Calu3 (cell line): Measurements from ENCODE around the gene DTX3L. TPM values are rescaled to one million over a fixed set of nuclear protein-coding genes. Genes with fewer than 3 reads are reported as not detected.
A peak's percentile ranks its signal among the peaks of the same experiment; 100 is the strongest.

Experiments used
- BruUV-seq: library from RNA; stranded (reverse); fragments of 400-500 nt; replicated peaks from 2 replicates; lab custom pipeline; 2021; lab: Mats Ljungman, UMichigan
- CTCF ChIA-PET: fragments of 300-600 bp; sonication (Branson Sonifier 250); formaldehyde crosslinking; loops from one replicate; lab custom pipeline; 2022; ENCODE audit warnings: antibody characterized with exemption; lab: Charles Lee
- DNase-seq: peaks from one replicate; pipeline ENCODE4 v3.0.0; 2022
- H3K27ac Mint-ChIP-seq: one replicate; pipeline ENCODE4 v1.8.0; 2022; ENCODE audit warnings: mixed read lengths; ENCODE audit not compliant: unreplicated experiment
- H3K27me3 Mint-ChIP-seq: one replicate; pipeline ENCODE4 v1.8.0; 2022; ENCODE audit warnings: mixed read lengths; ENCODE audit not compliant: unreplicated experiment
- H3K36me3 Mint-ChIP-seq: one replicate; pipeline ENCODE4 v1.8.0; 2022; ENCODE audit warnings: mild to moderate bottlenecking, moderate library complexity, mixed read lengths; ENCODE audit not compliant: insufficient read depth, unreplicated experiment
- H3K4me1 Mint-ChIP-seq: one replicate; pipeline ENCODE4 v1.8.0; 2022; ENCODE audit warnings: mild to moderate bottlenecking, low read depth, mixed read lengths; ENCODE audit not compliant: unreplicated experiment
- H3K4me3 Mint-ChIP-seq: one replicate; pipeline ENCODE4 v1.8.0; 2022; ENCODE audit warnings: mild to moderate bottlenecking, low read depth, moderate library complexity, mixed read lengths; ENCODE audit not compliant: unreplicated experiment
- H3K9me3 Mint-ChIP-seq: one replicate; pipeline ENCODE4 v1.8.0; 2022; ENCODE audit warnings: low read depth, mixed read lengths; ENCODE audit not compliant: unreplicated experiment
- intact Hi-C: fragments of 100-400 bp; cut with micrococcal nuclease; formaldehyde crosslinking; loops from one replicate; pipeline ENCODE4 v1.10.0; 2022; ENCODE audit not compliant: unreplicated experiment
- total RNA-seq: library from RNA; stranded (reverse); gene quantifications from 2 replicates; pipeline ENCODE4 v1.2.3, GENCODE V29; 2022
- TF ChIP-seq, protein P1 (sequence below): fragments of 200-600 bp; IDR thresholded peaks from one replicate; pipeline ENCODE4 v1.8.0; 2022; ENCODE audit warnings: antibody characterized with exemption; ENCODE audit not compliant: unreplicated experiment

The DTX3L gene
- total RNA-seq, 1 experiment from 2014 or later = 73.9 TPM

DNA sequence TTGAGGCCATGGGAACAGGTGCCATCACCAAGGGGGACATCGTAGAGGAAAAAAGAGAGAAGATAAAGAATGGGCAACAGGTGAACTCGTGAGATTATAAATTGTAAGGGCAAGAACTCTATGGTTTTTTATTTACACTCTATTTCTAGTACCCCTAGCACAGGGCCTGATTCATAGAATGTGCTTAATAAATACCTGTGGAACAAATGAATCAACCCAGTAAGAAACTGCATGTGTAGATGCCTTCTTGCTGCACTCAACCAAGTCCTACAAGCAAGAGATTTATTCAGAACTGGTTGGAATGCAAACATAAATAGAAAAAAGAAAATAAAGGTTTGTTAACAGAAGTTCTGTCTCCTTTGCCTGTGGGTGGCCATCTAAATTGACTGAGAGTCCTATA is 30.7 kb upstream of the DTX3L start:
- CTCF ChIA-PET = interaction anchor here (0.6 to 1.1 kb wide), 2 partner anchors 19 to 589 kb away, joined by 3 to 4 read pairs; partner anchors contain the start of gene KPNA1
- peak overlapping the region; percentile 31 for H3K27ac Mint-ChIP-seq
- H3K4me1 Mint-ChIP-seq = peaks cover 14% of the 10 kb centered on the region
- BruUV-seq = no TSS peak
- no peak for DNase-seq
- no peak overlapping the region for H3K4me3 Mint-ChIP-seq
- H3K36me3 Mint-ChIP-seq = peaks cover 7% of the 10 kb centered on the region
- intact Hi-C loops = no loop called here
- no peaks in the 10 kb centered on the region for H3K9me3 Mint-ChIP-seq
- H3K27me3 Mint-ChIP-seq = no peaks in the 10 kb centered on the region
- TF ChIP-seq, protein P1, sequence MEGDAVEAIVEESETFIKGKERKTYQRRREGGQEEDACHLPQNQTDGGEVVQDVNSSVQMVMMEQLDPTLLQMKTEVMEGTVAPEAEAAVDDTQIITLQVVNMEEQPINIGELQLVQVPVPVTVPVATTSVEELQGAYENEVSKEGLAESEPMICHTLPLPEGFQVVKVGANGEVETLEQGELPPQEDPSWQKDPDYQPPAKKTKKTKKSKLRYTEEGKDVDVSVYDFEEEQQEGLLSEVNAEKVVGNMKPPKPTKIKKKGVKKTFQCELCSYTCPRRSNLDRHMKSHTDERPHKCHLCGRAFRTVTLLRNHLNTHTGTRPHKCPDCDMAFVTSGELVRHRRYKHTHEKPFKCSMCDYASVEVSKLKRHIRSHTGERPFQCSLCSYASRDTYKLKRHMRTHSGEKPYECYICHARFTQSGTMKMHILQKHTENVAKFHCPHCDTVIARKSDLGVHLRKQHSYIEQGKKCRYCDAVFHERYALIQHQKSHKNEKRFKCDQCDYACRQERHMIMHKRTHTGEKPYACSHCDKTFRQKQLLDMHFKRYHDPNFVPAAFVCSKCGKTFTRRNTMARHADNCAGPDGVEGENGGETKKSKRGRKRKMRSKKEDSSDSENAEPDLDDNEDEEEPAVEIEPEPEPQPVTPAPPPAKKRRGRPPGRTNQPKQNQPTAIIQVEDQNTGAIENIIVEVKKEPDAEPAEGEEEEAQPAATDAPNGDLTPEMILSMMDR = no peak

DNA sequence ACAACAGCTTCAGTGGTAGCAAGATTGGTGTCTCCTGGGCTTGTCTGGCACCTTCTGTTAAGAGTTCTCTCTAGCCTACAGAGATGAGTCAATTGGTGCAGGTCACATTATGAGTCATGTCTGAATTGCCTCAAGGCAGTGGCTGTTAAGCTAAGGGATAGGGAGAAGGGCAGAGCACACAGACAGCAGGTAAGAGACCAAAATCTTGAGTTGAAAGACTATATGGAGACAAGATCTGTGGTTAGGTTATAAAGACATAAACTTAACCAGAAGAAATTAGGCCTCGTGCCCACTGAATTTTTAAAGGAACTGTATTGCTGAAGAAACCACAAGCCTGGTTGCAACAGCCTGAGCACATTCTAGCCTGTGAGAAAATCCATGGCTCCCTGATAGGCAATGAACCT is 30.2 kb upstream of the DTX3L start:
- DNase-seq = peak; percentile 33
- no TSS peak for BruUV-seq
- CTCF ChIA-PET = interaction anchor here (0.6 to 1.1 kb wide), 2 partner anchors 19 to 589 kb away, joined by 3 to 4 read pairs; partner anchors contain the start of gene KPNA1
- Mint-ChIP-seq H3K4me1 (peaks cover 14% of the 10 kb centered on the region), H3K36me3 (peaks cover 7% of the 10 kb centered on the region), H3K4me3 (no peak overlapping the region), H3K27me3 (no peaks in the 10 kb centered on the region), H3K27ac (peak overlapping the region; percentile 31), H3K9me3 (no peaks in the 10 kb centered on the region)
- intact Hi-C loops = no loop called here
- TF ChIP-seq, protein P1 = no peak

DNA sequence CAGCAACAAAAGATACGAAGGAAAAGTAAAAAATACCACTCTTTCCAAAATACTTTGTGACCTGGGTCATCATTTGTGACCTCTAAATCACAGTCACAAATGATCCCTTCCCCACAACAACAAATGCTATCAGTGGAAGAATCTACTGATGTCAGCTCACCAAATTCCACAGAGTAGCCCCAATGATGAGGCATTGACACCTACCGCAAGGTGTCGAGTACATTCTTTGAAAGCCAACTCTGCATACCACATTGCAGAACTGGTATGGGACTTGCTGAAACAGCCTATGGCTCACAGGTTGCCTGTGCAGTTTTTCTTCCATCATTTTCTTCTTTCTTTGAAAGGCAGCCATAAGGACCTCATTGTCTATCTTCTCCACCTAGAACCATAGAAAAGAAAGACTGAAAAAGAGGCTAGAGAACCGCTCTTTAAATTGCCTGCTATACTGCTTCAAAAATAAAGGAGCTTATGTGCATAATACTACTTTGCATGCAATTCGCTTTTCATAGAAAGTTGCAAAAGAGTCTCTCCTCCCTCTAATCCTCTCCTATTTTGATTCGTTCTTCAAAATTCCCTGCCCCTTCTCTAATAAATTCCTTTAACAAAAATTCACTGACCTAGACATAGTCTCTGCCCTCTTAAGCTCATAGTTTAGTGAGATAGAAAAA is 28.0 kb upstream of the DTX3L start:
- CTCF ChIA-PET = no interaction called here
- TF ChIP-seq, protein P1 = no peak
- intact Hi-C loops = no loop called here
- DNase-seq = no peak
- no peaks in the 10 kb centered on the region for H3K9me3 Mint-ChIP-seq
- H3K27me3 Mint-ChIP-seq = no peaks in the 10 kb centered on the region
- no TSS peak for BruUV-seq
- peaks cover 14% of the 10 kb centered on the region for H3K4me1 Mint-ChIP-seq
- no peak overlapping the region for H3K4me3 Mint-ChIP-seq
- peaks cover 13% of the 10 kb centered on the region for H3K36me3 Mint-ChIP-seq
- H3K27ac Mint-ChIP-seq = no peak overlapping the region

DNA sequence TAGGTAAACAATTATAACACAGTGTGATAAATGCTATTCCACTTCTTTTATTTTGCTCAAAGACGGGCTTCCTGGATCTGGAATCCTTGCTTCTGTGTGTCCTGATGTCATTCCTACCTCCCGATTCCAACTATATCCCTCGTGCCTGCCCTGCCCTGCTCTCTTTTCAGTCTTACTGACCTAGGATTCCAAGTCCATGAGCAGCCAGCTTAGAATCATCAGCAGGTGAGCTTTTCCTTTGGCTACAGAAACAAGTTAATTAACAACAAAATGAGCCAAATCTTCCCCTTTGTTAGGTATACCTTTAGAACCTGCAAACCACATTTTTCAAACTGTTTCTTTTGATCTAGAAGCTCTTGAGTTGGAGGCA is 27.5 kb upstream of the DTX3L start:
- intact Hi-C loops = no loop called here
- Mint-ChIP-seq H3K27ac (no peak overlapping the region), H3K4me3 (no peak overlapping the region), H3K36me3 (peaks cover 13% of the 10 kb centered on the region), H3K4me1 (peaks cover 14% of the 10 kb centered on the region), H3K9me3 (no peaks in the 10 kb centered on the region), H3K27me3 (no peaks in the 10 kb centered on the region)
- TF ChIP-seq, protein P1 = no peak
- DNase-seq = no peak
- BruUV-seq = no TSS peak
- CTCF ChIA-PET = no interaction called here
